Astrocyte (in vitro differentiated cells and primary cell): Measurements from ENCODE around the gene FRMD4A. TPM values are rescaled to one million over a fixed set of nuclear protein-coding genes. Genes with fewer than 3 reads are reported as not detected.

Experiments used
- DNase-seq: peaks from one replicate; pipeline ENCODE4 v3.0.0-alpha.2; 2010; ENCODE audit warnings: low read depth
- FAIRE-seq: peaks from 2 replicates; lab custom pipeline; 2011; peaks lifted over from hg19 to GRCh38; lab: Jason Lieb, UNC
- H2AFZ ChIP-seq: 2 replicates; pipeline ENCODE4 v1.6.0; 2012; ENCODE audit warnings: low read depth, low read length, inconsistent platforms
- H3K27ac ChIP-seq: 2 replicates; pipeline ENCODE4 v1.5.1; 2011; ENCODE audit warnings: low read depth, low read length, inconsistent platforms
- H3K27me3 ChIP-seq: 2 replicates; pipeline ENCODE4 v1.6.0; 2011; ENCODE audit warnings: low read length, inconsistent platforms; ENCODE audit not compliant: insufficient read depth
- H3K36me3 ChIP-seq: 2 replicates; pipeline ENCODE4 v1.5.1; 2011; ENCODE audit warnings: low read length, inconsistent platforms; ENCODE audit not compliant: insufficient read depth
- H3K4me1 ChIP-seq: 2 replicates; pipeline ENCODE4 v1.5.1; 2011; ENCODE audit warnings: low read length, inconsistent platforms; ENCODE audit not compliant: insufficient read depth
- H3K4me2 ChIP-seq: 2 replicates; pipeline ENCODE4 v1.6.0; 2012; ENCODE audit warnings: low read length, inconsistent platforms
- H3K4me3 ChIP-seq: 2 replicates; pipeline ENCODE4 v1.5.1; 2011; ENCODE audit warnings: low read depth, mild to moderate bottlenecking, low read length, inconsistent platforms; ENCODE audit not compliant: insufficient read depth
- H3K79me2 ChIP-seq: 2 replicates; pipeline ENCODE4 v1.6.0; 2012; ENCODE audit warnings: mild to moderate bottlenecking, low read length, inconsistent platforms; ENCODE audit not compliant: insufficient read depth
- H3K9ac ChIP-seq: 2 replicates; pipeline ENCODE4 v1.6.0; 2012; ENCODE audit warnings: mild to moderate bottlenecking, low read length, inconsistent platforms
- H3K9me3 ChIP-seq: 2 replicates; pipeline ENCODE4 v1.5.1; 2012; ENCODE audit warnings: low read depth, mild to moderate bottlenecking, low read length, inconsistent platforms; ENCODE audit not compliant: insufficient read depth
- H4K20me1 ChIP-seq: 2 replicates; pipeline ENCODE4 v1.6.0; 2012; ENCODE audit warnings: low read length, inconsistent platforms; ENCODE audit not compliant: insufficient read depth
- H3K27ac Mint-ChIP-seq: one replicate; pipeline ENCODE4 v1.8.0; 2021; ENCODE audit warnings: mild to moderate bottlenecking, mixed read lengths; ENCODE audit not compliant: unreplicated experiment
- H3K27me3 Mint-ChIP-seq: one replicate; pipeline ENCODE4 v1.8.0; 2021; ENCODE audit warnings: low read depth, mixed read lengths; ENCODE audit not compliant: unreplicated experiment
- H3K36me3 Mint-ChIP-seq: one replicate; pipeline ENCODE4 v1.8.0; 2021; ENCODE audit warnings: low read depth, mixed read lengths; ENCODE audit not compliant: unreplicated experiment
- H3K4me1 Mint-ChIP-seq: one replicate; pipeline ENCODE4 v1.8.0; 2021; ENCODE audit warnings: low read depth, mixed read lengths; ENCODE audit not compliant: unreplicated experiment
- H3K4me3 Mint-ChIP-seq: one replicate; pipeline ENCODE4 v1.8.0; 2021; ENCODE audit warnings: mild to moderate bottlenecking, moderate library complexity, mixed read lengths; ENCODE audit not compliant: unreplicated experiment
- H3K9me3 Mint-ChIP-seq: one replicate; pipeline ENCODE4 v1.8.0; 2021; ENCODE audit warnings: mild to moderate bottlenecking, mixed read lengths; ENCODE audit not compliant: unreplicated experiment
- EZH2 ChIP-seq: IDR thresholded peaks from 2 replicates; pipeline ENCODE4 v1.6.1; 2012; ENCODE audit warnings: mild to moderate bottlenecking, low read length, inconsistent platforms; ENCODE audit not compliant: insufficient read depth
- total RNA-seq: library from RNA; stranded (reverse); gene quantifications from 2 replicates; pipeline ENCODE4 v1.2.1, GENCODE V29; 2021
- TF ChIP-seq, protein P1 (sequence below): IDR thresholded peaks from 2 replicates; pipeline ENCODE4 v1.5.1; 2011; ENCODE audit warnings: low read depth, mild to moderate bottlenecking, inconsistent platforms, low read length, moderate library complexity; ENCODE audit not compliant: insufficient read depth

FRMD4A gene
- total RNA-seq, 1 donor from 2014 or later, result 82.5 TPM

DNA sequence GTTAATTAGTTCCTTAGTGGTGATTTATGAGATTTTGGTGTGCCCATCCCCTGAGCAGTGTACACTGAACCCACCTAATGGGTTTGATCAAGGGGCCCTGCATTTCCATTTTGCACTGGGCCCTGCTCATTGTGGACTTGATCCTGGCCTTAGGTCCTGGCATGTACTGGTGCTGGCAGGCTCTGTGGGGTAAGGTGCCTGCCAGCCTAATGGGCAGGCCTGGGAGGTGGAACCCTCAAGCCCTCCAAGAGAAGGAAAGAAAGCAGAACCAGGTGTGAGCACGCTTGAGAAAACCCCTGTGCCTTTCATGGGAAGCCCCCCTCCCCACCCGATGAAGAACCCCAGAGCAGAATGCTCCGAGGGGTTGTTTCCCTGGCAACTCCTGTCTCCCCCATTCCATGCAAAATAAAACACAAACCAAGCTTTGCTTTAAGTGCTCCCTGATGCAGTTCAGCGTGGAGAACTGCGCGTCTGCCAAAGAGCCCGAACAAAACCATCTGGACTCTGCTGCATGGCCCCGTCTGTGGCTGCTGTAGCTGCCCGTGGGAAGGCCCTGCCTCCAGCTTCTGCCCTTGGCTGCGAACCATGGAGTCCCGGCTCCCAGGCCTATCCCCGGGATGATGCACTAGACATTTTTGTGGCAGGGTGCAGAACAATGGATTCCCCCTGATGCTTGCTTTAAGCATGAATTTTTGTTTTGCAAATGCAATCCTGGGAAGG lies 620.6 kb downstream of the FRMD4A start:
- H3K27ac ChIP-seq, result peak overlapping the region; percentile 21
- H3K27me3 Mint-ChIP-seq, result no peaks in the 10 kb centered on the region
- H3K4me3 Mint-ChIP-seq, result no peak overlapping the region
- H2AFZ ChIP-seq, result no peak overlapping the region
- peaks cover 70% of the 10 kb centered on the region for H3K4me1 Mint-ChIP-seq
- H3K9me3 ChIP-seq, result no peaks in the 10 kb centered on the region
- H3K4me1 ChIP-seq, result peaks cover 70% of the 10 kb centered on the region
- no peaks in the 10 kb centered on the region for H3K36me3 ChIP-seq
- peaks cover 2% of the 10 kb centered on the region for H3K36me3 Mint-ChIP-seq
- no peak overlapping the region for H3K4me2 ChIP-seq
- DNase-seq (peak; percentile 82), FAIRE-seq (no peak)
- H4K20me1 ChIP-seq, result peaks cover 18% of the 10 kb centered on the region
- peaks cover 2% of the 10 kb centered on the region for H3K9me3 Mint-ChIP-seq
- H3K27me3 ChIP-seq, result no peaks in the 10 kb centered on the region
- no peak overlapping the region for H3K9ac ChIP-seq
- TF ChIP-seq, protein P1, sequence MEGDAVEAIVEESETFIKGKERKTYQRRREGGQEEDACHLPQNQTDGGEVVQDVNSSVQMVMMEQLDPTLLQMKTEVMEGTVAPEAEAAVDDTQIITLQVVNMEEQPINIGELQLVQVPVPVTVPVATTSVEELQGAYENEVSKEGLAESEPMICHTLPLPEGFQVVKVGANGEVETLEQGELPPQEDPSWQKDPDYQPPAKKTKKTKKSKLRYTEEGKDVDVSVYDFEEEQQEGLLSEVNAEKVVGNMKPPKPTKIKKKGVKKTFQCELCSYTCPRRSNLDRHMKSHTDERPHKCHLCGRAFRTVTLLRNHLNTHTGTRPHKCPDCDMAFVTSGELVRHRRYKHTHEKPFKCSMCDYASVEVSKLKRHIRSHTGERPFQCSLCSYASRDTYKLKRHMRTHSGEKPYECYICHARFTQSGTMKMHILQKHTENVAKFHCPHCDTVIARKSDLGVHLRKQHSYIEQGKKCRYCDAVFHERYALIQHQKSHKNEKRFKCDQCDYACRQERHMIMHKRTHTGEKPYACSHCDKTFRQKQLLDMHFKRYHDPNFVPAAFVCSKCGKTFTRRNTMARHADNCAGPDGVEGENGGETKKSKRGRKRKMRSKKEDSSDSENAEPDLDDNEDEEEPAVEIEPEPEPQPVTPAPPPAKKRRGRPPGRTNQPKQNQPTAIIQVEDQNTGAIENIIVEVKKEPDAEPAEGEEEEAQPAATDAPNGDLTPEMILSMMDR, result no peak
- TF ChIP-seq EZH2, result no peak
- peaks cover 60% of the 10 kb centered on the region for H3K79me2 ChIP-seq
- H3K4me3 ChIP-seq, result no peak overlapping the region
- no peak overlapping the region for H3K27ac Mint-ChIP-seq

DNA sequence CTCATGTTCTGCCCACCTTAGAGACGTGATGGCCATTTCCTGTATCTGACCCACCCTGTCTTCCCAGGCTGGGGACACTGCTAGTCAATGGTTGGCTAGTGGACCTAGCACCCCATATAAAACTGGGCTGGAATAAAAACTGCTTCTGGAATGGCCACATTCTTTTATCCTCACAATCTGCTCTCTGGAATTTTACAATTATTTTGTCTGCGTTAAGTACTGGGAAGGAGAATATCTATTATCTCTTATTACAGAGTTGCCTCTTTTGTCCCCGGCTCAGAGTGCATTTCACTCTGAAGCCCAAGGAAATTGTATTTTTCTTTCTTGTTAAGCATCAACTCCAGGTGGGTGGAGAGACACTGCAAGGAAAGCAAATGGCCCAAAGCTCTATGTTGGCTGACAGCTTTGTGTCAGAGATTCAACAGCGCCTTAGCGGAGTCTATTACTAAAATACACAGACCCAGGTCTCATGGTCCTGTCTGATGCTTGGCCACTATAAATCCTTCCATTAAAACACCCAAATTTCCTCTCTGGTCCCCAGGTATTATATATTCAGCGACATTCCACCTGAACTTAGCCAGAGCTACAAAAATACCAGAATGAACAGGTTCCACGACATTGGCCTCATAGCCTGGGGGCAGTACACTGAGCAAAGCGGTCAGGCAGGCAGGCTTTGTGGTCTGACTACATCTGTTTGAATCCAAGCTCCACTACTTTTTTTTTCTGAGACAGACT lies 622.3 kb downstream of the FRMD4A start:
- peaks cover 77% of the 10 kb centered on the region for H3K79me2 ChIP-seq
- H3K27me3 Mint-ChIP-seq, result no peaks in the 10 kb centered on the region

More for the DNA sequence above, 622.3 kb downstream of the FRMD4A start:
- Histone ChIP-seq H3K27me3 (no peaks in the 10 kb centered on the region), H4K20me1 (peaks cover 35% of the 10 kb centered on the region), H3K9me3 (no peaks in the 10 kb centered on the region), H3K9ac (peak overlapping the region; percentile 87), H3K4me2 (peak overlapping the region; percentile 98), H2AFZ (no peak overlapping the region), H3K36me3 (no peaks in the 10 kb centered on the region), H3K4me1 (peaks cover 73% of the 10 kb centered on the region), H3K4me3 (peak overlapping the region; percentile 92), H3K27ac (peak overlapping the region; percentile 64)
- Mint-ChIP-seq H3K4me3 (peak overlapping the region; percentile 88), H3K9me3 (no peaks in the 10 kb centered on the region), H3K4me1 (peaks cover 80% of the 10 kb centered on the region), H3K27ac (peak overlapping the region; percentile 64), H3K36me3 (peaks cover 4% of the 10 kb centered on the region)
- DNase-seq (peak; percentile 52), FAIRE-seq (no peak)
- TF ChIP-seq, protein P1, result no peak
- TF ChIP-seq EZH2, result no peak
